Esophagus (tissue), 2 donors: ENCODE results near the gene SORCS3. TPM values are rescaled to one million over a fixed set of nuclear protein-coding genes. Genes with fewer than 3 reads are reported as not detected.

Experiments used
- H3K27ac ChIP-seq, 2 donors: one replicate each; pipeline ENCODE4 v1.5.1; 2013; ENCODE audit warnings: low read depth in 2 of 2, mild to moderate bottlenecking in 2 of 2, inconsistent platforms in 1 of 2, low read length in 1 of 2, moderate library complexity in 1 of 2
- H3K27me3 ChIP-seq, 2 donors: one replicate each; pipeline ENCODE4 v1.6.1; 2013; ENCODE audit warnings: low read length in 2 of 2, control low read depth in 1 of 2, mild to moderate bottlenecking in 1 of 2; ENCODE audit not compliant: insufficient read depth in 2 of 2, control insufficient read depth in 1 of 2
- H3K36me3 ChIP-seq, 2 donors: one replicate each; pipeline ENCODE4 v1.6.1; 2013; ENCODE audit warnings: low read length in 1 of 2; ENCODE audit not compliant: control insufficient read depth in 2 of 2, insufficient read depth in 2 of 2
- H3K4me1 ChIP-seq, 2 donors: one replicate each; pipeline ENCODE4 v1.6.1; 2013; ENCODE audit warnings: low read length in 1 of 2; ENCODE audit not compliant: control insufficient read depth in 2 of 2, insufficient read depth in 2 of 2
- H3K4me3 ChIP-seq, 2 donors: one replicate each; pipeline ENCODE4 v1.5.1; 2013; ENCODE audit warnings: low read length in 2 of 2, mild to moderate bottlenecking in 2 of 2, low read depth in 1 of 2, moderate library complexity in 1 of 2
- H3K9me3 ChIP-seq, 2 donors: one replicate each; pipeline ENCODE4 v1.6.1; 2013; ENCODE audit warnings: mild to moderate bottlenecking in 2 of 2, low read depth in 1 of 2, low read length in 1 of 2, moderate library complexity in 1 of 2; ENCODE audit not compliant: control insufficient read depth in 2 of 2, insufficient read depth in 1 of 2
- WGBS, 2 donors: extraction: QIAGEN DNeasy Blood & Tissue Kit; methylation state at CpG; one replicate each; pipeline ENCODE4 v1.1.7; 2013; 5-methylcytosine and 5-hydroxymethylcytosine counted together
- polyA plus RNA-seq, 2 donors: library from polyadenylated mRNA; stranded (reverse); fragments of 200-250 nt; gene quantifications; one replicate each; pipeline ENCODE4 v1.2.3, GENCODE V29; 2013
- donor health status: healthy with polysubstance abuse.
- donor health status: Bipolar disorder and iron deficiency.

The SORCS3 gene
- polyA plus RNA-seq, 2 donors: 0.02 to 0.04 TPM

DNA sequence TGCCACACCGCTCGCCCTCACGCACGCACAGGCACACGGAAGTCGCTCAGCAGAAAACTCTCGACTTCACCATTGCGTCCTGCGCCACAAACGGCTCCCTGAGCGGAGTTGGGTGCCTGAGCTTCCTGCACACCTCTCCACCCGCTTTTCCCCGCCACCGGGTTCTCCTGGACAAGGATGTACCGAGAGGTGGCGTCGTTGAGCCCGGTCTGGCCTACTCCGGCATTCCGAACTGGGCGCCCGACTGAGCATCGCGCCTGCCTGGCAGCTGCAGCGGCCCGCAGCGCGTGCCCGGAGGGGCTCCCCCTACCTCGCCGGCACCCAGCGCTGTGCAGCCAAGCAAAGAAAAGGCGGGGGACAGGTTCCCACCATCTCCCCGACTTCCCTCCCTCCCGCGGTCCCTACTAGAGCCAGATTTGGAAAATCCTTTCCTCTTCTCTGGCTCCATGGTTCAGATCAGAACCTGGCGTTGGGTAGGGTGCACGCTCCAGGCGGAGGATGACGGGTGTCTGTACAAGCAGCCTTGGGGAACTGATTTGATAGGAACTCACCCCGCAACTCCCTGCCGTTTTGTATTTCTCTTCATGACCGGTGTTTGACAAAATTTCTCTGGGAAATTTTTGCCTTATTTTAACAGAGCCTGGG lies 1.7 kb downstream of the SORCS3 start:
- H3K4me1 ChIP-seq: peaks cover 2 to 4% of the 10 kb centered on the region in 2 donors
- no peak overlapping the region for H3K27ac ChIP-seq
- H3K4me3 ChIP-seq: peak overlapping the region in 1 of 2 donors; percentile 5
- 6 to 10% methylated on average over 42 to 43 of the region's 43 CpGs for WGBS, 2 donors
- peaks cover 2 to 4% of the 10 kb centered on the region in 2 donors for H3K9me3 ChIP-seq
- peaks cover 12 to 23% of the 10 kb centered on the region in 2 donors for H3K27me3 ChIP-seq
- H3K36me3 ChIP-seq: no peaks in the 10 kb centered on the region

DNA sequence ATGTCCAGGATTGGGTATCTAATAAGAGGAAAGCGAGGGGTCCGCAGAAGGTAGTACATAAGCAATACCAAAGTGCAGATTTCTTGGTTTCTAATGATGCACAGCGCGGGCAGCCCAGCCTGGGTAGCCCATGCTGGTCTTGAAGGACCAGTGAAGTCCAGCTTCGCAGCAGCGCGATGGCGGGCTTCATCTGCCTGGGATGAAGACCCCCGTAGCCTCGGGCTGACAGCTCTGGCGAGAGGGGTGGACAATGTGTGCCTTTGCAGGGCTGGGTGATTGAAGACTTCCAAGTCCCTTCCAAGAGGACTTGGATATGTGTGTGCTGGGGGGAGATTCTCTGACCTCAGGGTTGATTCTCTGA lies 2.2 kb downstream of the SORCS3 start:
- Histone ChIP-seq H3K36me3 (no peaks in the 10 kb centered on the region), H3K4me3 (no peak overlapping the region), H3K27me3 (peaks cover 12 to 23% of the 10 kb centered on the region in 2 donors), H3K9me3 (peaks cover 2 to 4% of the 10 kb centered on the region in 2 donors), H3K4me1 (peaks cover 2 to 4% of the 10 kb centered on the region in 2 donors), H3K27ac (no peak overlapping the region)
- WGBS, 2 donors: 86 to 88% methylated on average over 11 of the region's 11 CpGs

DNA sequence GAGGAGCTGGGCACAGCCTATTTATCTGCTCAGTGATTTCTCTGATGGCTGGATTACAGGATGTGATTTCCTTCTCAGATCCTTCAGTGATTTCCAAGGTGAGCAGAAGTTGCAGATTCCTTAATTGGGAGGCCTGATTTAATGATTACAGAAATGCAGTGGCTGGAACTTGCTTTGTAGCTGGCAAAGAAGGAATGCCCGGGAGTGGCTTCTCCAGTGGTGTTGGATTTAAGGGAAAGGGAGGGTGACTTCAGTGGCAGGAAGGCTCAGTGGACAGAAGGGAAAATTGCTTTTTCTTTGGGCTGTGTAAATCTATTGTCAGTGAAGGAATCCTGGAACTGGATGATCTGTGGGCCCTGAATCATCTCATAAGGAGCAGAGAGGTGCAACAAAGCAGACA lies 5.1 kb downstream of the SORCS3 start:
- Histone ChIP-seq H3K9me3 (peaks cover 2 to 4% of the 10 kb centered on the region in 2 donors), H3K4me3 (no peak overlapping the region), H3K4me1 (peaks cover 2 to 4% of the 10 kb centered on the region in 2 donors), H3K27me3 (peaks cover 8 to 16% of the 10 kb centered on the region in 2 donors), H3K36me3 (no peaks in the 10 kb centered on the region), H3K27ac (no peak overlapping the region)
- 77 to 79% methylated on average over 1 of the region's 1 CpG for WGBS, 2 donors

DNA sequence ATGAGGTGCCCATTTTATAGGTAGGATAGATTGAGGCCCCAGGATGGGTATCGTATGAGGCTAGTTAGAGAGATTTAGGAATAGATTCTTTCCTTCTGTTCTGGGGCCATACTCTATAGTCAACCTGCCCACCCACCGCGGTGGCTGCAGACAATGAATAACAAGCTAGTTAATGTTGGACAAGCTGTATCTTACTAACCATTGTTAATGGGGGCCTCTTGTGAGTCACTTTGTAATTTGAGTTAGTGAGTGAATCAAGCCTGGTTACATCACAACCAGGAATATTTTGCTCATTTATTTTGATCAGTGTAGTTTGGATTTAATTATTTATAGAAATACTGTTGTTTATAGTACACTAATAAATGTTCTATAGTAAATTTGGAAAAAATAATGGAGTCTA lies 7.3 kb downstream of the SORCS3 start:
- H3K27ac ChIP-seq: no peak overlapping the region
- WGBS, 2 donors: 50 to 52% methylated on average over 3 of the region's 3 CpGs
- no peaks in the 10 kb centered on the region for H3K9me3 ChIP-seq
- H3K36me3 ChIP-seq: no peaks in the 10 kb centered on the region
- no peak overlapping the region for H3K4me3 ChIP-seq
- H3K27me3 ChIP-seq: no peaks in the 10 kb centered on the region
- no peaks in the 10 kb centered on the region for H3K4me1 ChIP-seq

DNA sequence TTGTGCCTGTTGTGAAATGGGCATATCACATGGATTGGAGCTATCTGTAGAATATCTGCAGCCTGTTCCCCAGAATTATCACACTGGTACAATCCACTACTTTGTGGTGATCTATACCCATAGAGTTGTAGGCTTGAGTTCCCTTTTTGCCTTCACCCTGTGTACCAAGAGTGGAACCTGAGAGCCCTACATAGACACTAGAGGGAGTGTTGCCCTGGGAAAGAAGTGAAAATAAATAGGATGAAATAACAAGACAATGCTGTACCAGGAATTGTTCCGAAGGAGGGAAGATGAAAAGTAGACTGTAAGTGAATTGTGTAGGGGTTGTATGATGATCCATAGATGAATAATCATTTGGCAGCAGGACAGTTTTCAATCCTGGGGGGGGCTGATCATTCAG lies 9.0 kb downstream of the SORCS3 start:
- Histone ChIP-seq H3K4me1 (no peaks in the 10 kb centered on the region), H3K27ac (no peak overlapping the region)
- 58 to 71% methylated on average over 1 of the region's 1 CpG for WGBS, 2 donors

DNA sequence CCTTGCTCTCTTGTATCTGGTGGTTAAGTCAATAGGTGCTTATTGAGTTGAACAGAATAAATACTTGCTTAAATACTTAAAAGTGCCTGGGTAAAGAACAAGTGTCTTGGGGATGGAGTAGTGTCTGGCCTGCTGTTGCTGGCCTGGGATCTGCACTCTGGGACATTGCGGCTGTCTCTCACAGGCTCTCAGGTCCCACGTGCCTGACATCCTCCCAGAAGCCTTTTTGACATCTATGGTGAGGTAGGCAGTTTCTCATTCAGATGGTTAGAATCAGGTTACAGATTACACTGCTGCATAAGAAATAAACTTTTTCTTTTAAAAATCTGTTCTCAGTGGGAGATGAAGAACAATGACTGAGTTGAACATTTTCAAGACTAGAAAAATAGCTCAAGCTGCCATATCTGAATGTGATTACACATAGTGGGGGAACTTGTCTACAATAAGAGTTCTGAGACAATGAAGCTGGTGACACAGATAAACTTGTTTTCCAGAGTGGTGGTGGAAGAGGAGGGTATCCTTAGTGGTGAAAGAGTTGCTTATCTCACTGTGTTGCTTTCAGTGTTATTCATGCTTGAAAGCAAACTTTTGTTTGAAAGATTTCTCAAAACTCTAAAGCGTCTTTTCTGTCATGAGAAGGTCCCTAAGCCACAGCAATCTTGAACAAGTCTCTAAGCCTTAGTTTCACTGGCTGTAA lies 9.7 kb downstream of the SORCS3 start:
- Histone ChIP-seq H3K27ac (no peak overlapping the region), H3K4me1 (no peaks in the 10 kb centered on the region), H3K4me3 (no peak overlapping the region), H3K27me3 (no peaks in the 10 kb centered on the region), H3K36me3 (no peaks in the 10 kb centered on the region), H3K9me3 (no peaks in the 10 kb centered on the region)
- 42 to 58% methylated on average over 3 of the region's 3 CpGs for WGBS, 2 donors

More for the DNA sequence above, 9.0 kb downstream of the SORCS3 start:
- Histone ChIP-seq H3K36me3 (no peaks in the 10 kb centered on the region), H3K9me3 (no peaks in the 10 kb centered on the region), H3K4me3 (no peak overlapping the region), H3K27me3 (no peaks in the 10 kb centered on the region)

DNA sequence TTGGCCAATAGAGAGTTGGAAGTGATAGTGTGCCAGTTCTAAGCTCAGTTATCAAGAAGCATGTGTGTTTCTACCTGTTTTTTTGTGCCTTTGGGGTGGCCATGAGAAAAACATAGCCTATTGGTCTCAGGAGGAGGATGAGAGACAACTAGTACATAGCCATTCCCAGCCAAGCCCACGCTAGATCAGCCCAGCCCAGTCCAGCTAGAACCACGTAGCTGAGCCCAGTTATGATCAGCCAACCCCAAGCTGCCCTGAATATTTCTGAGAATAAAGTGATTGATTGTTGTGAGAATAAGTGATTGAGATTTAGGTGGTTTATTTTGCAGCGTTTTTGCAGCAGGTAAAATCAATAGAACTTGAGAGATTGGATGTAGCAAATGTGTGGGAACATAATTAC lies 15.9 kb downstream of the SORCS3 start:
- H3K4me3 ChIP-seq: no peak overlapping the region
- H3K27ac ChIP-seq: no peak overlapping the region
- H3K27me3 ChIP-seq: no peaks in the 10 kb centered on the region
- H3K36me3 ChIP-seq: no peaks in the 10 kb centered on the region
- WGBS, 2 donors: 53 to 70% methylated on average over 3 of the region's 3 CpGs
- H3K4me1 ChIP-seq: no peaks in the 10 kb centered on the region
- no peaks in the 10 kb centered on the region for H3K9me3 ChIP-seq

DNA sequence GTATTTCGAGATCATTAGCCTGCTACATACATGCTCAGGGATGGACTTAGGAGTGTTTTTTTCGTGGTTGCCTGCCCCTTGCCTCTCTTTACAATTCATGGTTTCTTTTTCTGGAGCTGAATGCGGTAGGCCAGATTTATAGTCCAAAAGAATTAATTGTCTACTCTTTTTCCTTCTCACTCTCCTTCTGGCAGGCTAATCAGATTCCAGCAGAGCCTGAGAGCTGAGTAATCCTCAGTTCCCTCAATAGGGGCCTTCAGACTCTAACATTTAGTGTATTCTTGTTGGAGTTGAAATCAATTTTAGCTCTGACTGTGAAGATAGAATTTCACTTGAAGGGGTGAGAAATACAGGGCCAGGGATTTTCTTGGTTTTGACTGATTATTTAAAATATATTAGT lies 16.4 kb downstream of the SORCS3 start:
- H3K36me3 ChIP-seq: no peaks in the 10 kb centered on the region
- 54 to 58% methylated on average over 3 of the region's 3 CpGs for WGBS, 2 donors

DNA sequence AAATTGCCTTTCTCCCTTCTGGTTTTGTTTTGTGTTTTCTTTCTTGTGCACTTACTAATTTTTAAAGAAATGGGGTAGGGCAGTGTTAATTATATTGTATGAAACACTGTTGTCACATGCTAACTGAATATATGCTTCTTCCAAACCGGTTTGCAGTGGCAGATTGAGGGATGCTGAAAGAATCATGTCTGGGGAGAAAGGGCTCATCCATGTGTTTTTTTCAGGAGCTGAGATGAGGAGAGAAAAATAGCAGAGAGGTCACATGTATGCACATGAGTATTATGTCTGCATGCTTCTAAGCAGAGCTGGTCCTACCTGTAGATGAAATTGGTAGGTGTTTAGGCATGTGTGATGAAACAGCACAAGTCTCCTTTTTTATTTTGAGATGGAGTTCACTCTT lies 17.0 kb downstream of the SORCS3 start:
- Histone ChIP-seq H3K27ac (no peak overlapping the region), H3K4me3 (no peak overlapping the region), H3K36me3 (no peaks in the 10 kb centered on the region), H3K27me3 (no peaks in the 10 kb centered on the region), H3K9me3 (no peaks in the 10 kb centered on the region), H3K4me1 (no peaks in the 10 kb centered on the region)
- 76 to 86% methylated on average over 1 of the region's 1 CpG for WGBS, 2 donors

More for the DNA sequence above, 16.4 kb downstream of the SORCS3 start:
- H3K27ac ChIP-seq: no peak overlapping the region
- H3K4me3 ChIP-seq: no peak overlapping the region
- H3K27me3 ChIP-seq: no peaks in the 10 kb centered on the region
- no peaks in the 10 kb centered on the region for H3K4me1 ChIP-seq
- H3K9me3 ChIP-seq: no peaks in the 10 kb centered on the region

DNA sequence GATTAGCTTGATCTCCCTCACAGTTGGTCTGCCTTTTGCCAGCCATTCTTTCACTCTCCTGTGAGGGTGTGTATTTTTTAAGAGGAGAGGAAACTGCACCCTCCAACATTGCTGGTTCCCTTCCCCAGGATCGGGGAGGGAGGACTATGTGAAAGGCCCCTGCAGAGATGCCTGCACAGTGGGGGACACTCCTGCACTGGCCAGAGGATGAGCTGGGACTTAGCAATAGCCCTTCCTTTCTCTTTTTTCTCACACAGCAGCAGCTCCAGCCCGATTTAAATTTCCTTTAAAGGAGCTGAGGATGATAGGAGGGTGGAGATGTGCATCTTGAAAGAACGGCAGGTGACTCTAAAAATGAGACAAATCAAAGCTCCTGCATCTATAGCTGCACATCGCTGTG lies 18.7 kb downstream of the SORCS3 start:
- H3K36me3 ChIP-seq: no peaks in the 10 kb centered on the region
- no peak overlapping the region for H3K27ac ChIP-seq
- H3K9me3 ChIP-seq: no peaks in the 10 kb centered on the region
- 45 to 53% methylated on average over 4 of the region's 4 CpGs for WGBS, 2 donors
- no peaks in the 10 kb centered on the region for H3K27me3 ChIP-seq
- H3K4me1 ChIP-seq: no peaks in the 10 kb centered on the region
- no peak overlapping the region for H3K4me3 ChIP-seq
